GM15510 (cell line): ENCODE measurements around the gene TBC1D2.

Experiments used
- POLR2A ChIP-seq: IDR thresholded peaks from 3 replicates; pipeline ENCODE4 v1.6.1; 2011; ENCODE audit warnings: borderline replicate concordance; ENCODE audit not compliant: insufficient read length; ENCODE audit errors: extremely low read depth

Gene TBC1D2, protein sequence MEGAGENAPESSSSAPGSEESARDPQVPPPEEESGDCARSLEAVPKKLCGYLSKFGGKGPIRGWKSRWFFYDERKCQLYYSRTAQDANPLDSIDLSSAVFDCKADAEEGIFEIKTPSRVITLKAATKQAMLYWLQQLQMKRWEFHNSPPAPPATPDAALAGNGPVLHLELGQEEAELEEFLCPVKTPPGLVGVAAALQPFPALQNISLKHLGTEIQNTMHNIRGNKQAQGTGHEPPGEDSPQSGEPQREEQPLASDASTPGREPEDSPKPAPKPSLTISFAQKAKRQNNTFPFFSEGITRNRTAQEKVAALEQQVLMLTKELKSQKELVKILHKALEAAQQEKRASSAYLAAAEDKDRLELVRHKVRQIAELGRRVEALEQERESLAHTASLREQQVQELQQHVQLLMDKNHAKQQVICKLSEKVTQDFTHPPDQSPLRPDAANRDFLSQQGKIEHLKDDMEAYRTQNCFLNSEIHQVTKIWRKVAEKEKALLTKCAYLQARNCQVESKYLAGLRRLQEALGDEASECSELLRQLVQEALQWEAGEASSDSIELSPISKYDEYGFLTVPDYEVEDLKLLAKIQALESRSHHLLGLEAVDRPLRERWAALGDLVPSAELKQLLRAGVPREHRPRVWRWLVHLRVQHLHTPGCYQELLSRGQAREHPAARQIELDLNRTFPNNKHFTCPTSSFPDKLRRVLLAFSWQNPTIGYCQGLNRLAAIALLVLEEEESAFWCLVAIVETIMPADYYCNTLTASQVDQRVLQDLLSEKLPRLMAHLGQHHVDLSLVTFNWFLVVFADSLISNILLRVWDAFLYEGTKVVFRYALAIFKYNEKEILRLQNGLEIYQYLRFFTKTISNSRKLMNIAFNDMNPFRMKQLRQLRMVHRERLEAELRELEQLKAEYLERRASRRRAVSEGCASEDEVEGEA

DNA sequence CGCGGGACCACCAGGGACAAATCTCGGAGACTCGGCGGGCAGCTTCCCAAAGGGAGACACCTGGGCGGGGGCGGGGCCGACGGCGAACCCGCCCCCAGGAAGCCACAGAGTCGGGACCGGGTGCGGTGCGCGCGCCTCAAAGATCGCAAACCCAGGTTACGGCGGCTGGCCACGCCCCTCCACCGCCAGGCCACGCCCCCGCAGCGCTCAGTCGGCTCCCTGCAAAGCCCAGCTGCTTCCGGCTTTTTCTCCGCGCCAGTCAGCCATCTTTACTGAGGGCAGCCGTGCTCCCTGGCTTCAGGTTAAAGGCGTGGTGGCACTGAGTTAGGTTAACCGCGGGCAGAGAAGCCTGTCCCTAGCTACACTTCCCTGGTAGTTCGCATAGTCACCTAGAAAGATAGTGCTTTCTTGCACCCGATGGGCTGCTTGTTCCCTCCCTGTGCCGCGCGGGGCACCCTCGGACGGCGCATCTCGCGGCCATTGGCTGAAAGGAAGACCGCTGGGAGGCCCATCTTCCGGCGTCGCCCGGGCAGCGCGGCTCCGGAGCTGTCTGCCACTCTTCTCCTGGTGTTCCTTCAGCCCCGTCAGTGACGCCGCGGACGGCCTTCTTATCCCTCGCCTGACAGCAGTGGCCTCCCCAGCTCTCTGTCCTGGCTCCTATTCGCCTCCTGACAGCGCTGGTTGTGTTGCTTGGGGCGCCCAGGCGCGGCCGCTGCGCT lies at the start of gene TBC1D2:
Gene TBC1D2 (minus strand): TSS at position 72 of the 719 bp plus-strand sequence. CDS start 108 bp downstream, outside the sequence.
- peak; percentile 79 for TF ChIP-seq POLR2A

DNA sequence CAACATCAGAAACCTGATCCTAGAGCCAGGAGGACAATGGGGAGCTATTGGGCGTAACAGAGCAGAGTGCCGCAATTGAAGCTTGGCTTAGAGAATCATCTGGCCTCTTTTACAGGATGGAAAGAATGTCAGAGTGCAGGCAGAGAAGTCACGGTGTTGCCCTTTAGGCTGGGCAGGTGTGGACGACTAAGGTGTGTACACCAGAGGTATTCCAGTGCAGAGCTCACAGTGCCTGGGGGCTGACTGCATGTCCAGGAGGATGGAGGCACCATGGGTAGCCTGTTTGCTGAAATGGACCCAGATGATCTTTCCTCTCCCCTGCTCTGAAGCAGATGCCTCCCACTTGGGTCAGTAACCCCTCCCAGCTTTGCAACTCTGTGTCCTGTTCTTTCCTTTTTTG lies 48.9 kb upstream of the TBC1D2 start:
- TF ChIP-seq POLR2A = no peak

DNA sequence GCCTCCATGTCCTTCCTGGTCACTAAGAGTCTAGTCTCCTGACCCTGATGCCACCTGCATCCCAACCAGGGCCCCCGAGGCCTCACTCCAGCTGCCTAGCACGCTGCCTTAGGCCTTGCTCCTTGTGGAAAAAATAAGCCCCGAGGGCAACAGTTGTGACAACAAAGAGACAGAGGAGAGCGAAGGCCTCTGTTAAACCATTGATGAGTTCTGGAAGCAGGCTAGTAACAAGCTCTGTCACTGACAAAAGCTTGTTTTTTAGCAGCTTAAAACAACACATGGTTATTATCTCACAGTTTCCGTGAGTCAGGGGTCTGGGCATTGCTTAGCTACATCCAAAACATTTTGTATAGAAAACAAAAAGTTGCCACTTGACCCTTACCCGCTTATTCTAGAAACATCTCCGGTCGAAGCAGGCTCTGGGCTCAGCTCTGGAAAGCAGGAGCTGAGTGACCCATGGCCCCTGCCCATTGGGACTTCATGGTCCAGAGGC lies 48.2 kb upstream of the TBC1D2 start:
- no peak for TF ChIP-seq POLR2A

DNA sequence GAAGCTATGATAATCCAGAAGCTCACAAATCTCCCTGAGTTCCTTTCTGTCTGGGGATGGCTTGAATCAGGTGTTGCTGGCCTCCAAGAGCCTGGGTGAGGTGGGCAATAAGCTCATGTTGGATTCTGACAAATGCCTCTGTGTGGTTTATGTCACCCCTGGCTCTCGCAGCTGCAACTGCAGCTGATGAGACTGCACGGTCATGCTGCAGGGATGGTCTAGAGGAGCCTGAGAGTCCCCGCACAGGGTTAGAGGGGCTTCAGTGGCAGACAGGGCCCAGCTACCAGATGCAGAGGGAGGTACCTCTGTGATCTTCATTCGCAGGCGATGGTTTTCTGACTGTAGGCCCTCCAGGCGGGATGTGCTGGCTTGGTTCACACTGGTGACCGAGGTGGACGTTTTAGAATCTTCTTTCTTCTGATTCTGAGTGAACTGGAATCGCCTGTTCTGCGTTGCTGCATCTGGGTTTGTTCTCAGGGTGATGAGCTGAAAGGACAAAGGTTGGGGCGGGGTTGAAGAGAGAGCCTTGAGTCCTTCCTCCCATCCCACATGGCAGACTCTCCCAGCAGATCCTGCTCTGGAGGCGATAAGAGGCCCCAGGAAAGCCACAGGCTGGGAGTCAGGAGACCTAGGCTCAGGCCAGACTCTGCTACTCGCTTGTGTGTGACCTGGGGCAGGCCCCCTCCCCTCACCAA lies 47.6 kb upstream of the TBC1D2 start:
- no peak for TF ChIP-seq POLR2A

DNA sequence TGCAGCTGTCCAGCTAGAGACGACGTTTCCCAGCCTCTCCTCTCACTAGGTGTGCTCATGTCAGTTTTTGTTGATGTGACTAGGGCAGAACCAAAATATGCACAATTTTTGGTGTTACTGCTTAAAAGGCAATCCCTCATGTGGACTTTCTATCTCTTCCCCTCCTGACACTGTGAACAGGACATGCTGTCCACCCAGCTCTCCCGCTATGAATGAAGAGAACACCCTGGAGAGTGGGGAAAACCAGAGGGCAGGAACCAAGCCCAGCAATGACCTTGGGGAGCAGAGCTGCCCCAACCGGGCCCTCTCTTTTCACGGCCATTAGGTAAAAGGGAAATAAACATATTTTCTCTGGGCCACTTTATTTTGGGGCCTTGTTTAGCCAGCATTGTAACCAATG lies 46.7 kb upstream of the TBC1D2 start:
- TF ChIP-seq POLR2A = no peak

DNA sequence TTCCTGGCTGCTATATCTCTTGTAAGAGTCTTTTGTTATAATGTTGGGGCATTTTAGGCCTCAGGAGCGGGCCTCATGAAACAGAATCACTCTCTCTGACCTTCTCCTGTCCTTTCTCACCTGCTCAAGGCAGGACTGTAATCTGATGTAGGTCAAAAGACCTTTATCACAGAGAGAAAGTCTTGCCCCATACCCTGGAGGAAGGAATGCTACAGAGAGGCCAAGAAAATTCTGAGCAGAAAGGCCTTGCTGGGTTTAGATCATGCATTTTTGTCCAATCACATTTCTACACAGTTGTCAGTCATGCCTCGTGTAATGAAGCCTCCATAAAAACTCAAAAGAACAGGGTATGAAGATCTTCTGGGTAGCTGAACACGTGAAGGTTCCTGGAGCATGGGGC lies 45.2 kb upstream of the TBC1D2 start:
- TF ChIP-seq POLR2A = no peak

DNA sequence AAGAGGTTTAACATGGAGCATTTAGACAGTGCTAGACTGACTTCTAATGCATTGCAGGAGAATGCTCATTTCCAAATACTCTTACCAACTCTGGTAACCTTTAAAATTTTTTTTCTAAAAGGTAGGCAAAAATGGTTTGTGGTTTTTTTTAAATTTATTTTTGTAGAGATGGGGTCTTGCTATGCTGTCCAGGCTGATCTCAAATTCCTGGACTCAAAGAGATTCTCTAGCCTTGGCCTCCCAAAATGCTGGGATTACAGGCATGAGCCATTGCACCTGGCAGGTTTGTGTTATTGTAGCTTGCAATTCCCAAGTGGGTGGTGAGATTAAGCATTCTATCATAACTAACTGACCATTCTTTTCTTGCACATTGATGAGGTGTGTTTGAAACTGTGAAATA lies 43.0 kb upstream of the TBC1D2 start:
- no peak for TF ChIP-seq POLR2A

DNA sequence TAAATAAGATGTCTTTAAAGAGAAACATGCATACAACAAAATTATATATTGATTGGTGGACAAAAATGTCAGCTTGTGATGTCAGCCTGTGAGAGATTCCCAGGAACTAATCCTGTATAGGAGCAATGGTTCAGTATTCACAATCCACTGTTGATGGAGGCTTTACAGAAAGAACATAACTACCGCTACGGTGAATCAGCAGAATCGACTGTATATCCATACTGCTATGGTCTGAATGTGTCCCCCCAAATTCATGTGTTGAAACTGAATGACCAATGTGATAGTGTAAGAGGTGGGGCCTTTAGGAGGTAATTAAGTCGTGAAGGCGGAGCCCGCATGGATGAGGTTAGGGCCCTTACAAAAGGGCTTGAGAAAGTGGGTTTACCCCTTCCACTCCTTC lies 40.4 kb upstream of the TBC1D2 start:
- no peak for TF ChIP-seq POLR2A

DNA sequence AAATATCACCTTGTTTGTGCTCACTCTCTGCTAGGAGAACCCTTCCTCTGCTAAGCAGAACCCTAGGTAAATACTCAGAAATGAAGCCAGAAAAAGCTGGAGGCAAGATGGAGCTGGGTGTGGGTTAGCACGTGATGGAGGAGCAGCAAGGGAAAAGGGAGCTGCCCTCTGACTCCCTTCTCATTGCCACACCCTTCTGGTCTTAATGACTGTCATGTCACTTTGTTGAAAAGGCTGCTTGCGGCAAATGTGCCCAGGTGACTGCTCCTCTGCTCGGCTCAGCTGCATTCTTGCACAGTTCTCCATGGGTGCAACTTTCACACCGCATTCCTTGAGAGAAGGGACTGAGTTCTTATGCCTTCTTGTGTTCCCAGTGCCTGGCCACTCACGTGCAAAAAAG lies 36.4 kb upstream of the TBC1D2 start:
- TF ChIP-seq POLR2A = no peak

DNA sequence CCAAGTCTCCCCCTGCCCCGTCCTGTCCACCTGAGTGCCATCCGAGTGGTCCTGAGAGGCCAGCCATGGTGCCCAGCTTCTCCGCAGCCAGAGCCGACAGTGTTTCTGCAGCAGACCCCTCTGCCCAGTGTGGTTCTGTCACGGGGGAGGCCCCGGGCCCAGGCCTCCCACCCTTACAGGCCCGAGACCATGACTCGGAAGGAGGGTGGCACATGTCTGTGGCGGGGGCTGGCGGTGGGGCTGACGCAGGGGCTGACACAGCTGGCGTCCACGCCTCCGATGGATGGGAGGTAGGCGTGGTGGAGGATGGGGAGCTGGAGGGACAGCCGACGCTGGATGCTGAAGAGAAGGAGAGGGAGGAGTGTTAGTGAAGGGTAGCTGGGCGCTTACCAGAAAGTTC lies 35.0 kb upstream of the TBC1D2 start:
- TF ChIP-seq POLR2A = no peak

DNA sequence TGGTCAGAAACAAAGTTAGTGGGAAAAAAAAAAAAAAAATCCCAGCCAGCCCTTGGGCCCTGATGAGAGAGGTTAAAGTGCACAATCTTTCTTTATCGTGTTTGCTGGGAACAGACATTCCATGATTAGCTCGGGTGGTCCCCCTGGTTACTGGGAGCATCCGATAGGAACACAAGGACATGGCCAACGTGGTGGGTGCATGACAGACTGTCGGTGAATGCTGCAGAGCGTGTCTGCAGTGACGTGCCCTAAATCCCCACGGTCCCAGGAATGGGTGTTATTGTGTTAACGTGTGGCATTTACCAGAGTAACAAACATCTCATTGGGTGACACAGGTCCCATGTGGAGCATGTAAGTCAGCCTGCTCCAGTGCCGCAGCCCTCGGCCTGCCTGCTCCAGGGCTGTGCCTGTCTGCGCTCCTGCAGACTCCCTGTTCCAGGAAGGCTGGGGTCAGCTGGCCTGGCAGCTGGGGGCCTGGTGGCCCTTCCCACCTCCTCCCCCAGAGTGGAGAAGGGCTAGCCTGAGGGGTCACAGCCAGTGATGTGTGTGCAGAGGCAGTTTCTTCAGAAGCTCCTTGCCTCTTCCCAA lies 34.3 kb upstream of the TBC1D2 start:
- no peak for TF ChIP-seq POLR2A

DNA sequence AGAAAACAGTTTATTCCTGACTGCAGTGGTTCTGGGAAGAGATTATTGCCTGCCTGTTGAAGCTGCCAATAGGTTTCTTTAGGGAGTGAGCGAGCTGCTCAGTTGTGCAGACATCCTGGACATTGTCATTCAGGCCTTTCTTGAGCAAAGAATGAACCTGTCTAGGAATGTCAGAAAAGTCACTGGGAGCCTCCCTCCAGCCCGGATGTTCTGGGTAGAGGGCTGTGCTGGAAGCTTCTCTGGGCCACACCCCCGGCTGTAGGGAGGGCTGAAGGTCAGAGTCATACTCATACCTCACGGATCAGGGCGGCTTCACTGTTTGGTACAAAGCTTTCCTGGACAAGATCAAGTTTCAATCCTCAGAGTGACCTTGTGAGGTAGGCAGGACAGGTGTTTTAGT lies 33.4 kb upstream of the TBC1D2 start:
- no peak for TF ChIP-seq POLR2A

DNA sequence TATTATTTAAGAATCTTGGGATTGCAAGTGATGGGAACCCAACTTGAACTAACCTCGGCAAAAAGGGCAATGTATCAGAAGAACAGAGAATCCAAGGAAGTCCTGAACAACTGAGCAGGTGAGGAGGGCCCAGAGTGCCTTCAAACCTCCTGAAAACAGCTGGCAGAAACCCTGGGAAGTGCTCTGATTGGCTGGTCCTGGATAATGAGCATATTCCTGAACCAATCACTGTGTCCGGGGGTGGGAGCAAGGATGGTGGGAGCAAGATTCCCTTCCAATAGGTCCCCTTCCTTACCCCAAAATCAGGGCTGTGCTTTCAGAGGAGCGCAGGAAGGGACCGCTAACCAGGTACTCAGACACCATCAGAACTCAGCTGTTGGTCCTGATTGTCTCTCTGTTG lies 31.9 kb upstream of the TBC1D2 start:
- TF ChIP-seq POLR2A = no peak

DNA sequence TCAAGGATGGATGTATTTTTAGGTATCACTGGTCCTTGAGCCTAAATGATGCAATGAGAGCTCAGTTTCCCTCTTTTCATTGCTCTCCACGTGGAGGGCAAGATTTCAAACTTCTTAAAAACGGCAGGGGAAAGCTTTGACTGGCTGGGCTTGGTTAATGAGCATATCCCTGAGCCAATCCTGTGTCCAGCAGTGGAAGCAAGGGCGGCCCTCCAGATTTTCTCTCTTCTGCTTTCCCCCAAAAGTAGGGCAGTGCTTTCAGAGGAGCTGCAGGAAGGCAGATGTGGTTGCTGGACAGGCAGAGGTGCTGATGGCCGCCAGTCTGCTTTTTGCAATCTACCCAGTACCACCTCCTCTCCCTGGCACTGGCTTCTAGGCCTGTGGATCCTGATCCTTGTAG lies 30.0 kb upstream of the TBC1D2 start:
- TF ChIP-seq POLR2A = no peak

DNA sequence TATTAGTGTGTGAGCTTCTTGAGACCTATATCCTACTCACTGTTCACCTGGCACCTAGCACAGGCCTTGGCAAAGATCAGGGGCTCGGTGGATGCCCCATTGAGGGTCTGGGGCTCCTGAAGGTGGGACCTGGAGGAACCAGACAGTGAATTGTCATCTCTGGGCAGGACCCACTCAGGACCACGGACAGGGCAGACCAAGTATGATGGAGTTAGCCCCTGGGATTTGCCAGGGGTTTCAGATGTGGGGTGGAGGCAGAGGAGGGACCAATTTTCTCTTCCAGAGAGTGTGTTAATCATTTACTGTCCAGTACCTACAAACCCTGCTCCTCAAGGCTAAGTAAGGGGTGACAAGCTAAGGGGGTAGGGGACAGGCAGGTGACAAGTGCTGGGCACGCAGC lies 29.3 kb upstream of the TBC1D2 start:
- no peak for TF ChIP-seq POLR2A

DNA sequence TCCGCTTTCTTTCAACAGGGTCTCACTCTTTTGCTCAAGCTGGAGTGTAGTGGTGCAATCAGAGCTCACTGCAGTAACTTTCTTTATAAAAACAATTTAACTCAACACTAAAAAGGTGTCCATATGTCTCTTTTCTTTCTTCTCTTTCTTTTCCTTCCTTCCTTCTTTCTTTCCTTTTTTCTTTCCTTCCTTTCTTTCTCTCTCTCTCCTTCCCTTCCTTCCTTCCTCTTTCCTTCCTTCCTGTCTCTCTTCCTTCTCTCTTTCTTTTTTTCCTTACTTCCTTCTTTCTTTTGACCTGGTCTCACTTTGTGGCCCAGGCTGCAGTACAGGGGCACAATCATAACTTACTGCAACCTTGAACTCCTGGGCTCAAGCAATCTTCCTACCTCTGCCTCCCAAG lies 25.8 kb upstream of the TBC1D2 start:
- no peak for TF ChIP-seq POLR2A
